Measurements from ENCODE around the gene HIC2.
"Not testable (repeated sequence)": the region's sequence is repeated elsewhere in the genome, so short reads cannot be mapped to it uniquely, and the experiment has no call there.

- TF ChIP-seq POLR2AphosphoS5 (IDR thresholded peaks at IDR 0.05); CTCF (IDR thresholded peaks at IDR 0.05); POLR2A (IDR thresholded peaks at IDR 0.05; ENCODE audit: low read depth); EP300 (IDR thresholded peaks at IDR 0.05): not testable (repeated sequence)
Observed at GRCh38 chr22:21484039-21484438, 66.9 kb downstream of the HIC2 start.

Data from esophagus muscularis mucosa (tissue), 4 donors.